Glomerular visceral epithelial cell (primary cell): Measurements from ENCODE around the gene ZCCHC12.

Experiments
- DNase-seq: peaks from one replicate; pipeline ENCODE4 v3.0.0-alpha.2; 2016; ENCODE audit errors: extremely low spot score

ZCCHC12 gene

GRCh38 chrX:118867251-118867650, 43.6 kb downstream of the ZCCHC12 start:
- DNase-seq = no peak

- no peak for DNase-seq
Measured at GRCh38 chrX:118872102-118872566, 48.5 kb downstream of the ZCCHC12 start.
